ENCODE data around the gene TBXAS1. TPM values are rescaled to one million over a fixed set of nuclear protein-coding genes. Genes with fewer than 3 reads are reported as not detected.

Gene TBXAS1
- total RNA-seq, 4 donors from 2014 or later: 0.41 to 5.2 (median 3.3) TPM

- ATAC-seq (no peak), DNase-seq (no peak)
- intact Hi-C loops (cut with DNase I; ENCODE audit: low total_unique reads): no loop called here
- H3K4me3 ChIP-seq: no peak overlapping the region
- no peak overlapping the region for H3K27ac ChIP-seq
- TF ChIP-seq POLR2A (IDR thresholded peaks at IDR 0.05): no peak
- TF ChIP-seq CTCF (IDR thresholded peaks at IDR 0.05 in 4 of 5, conservative IDR thresholded peaks at IDR 0.05 in 1 of 5): no peak
- H3K9me3 ChIP-seq: no peaks in the 10 kb centered on the region
- in situ Hi-C loops (cut with MboI; ENCODE audit: low sequenced_read_pairs in 4 of 4): no loop called here
- no peaks in the 10 kb centered on the region for H3K27me3 ChIP-seq
- no peaks in the 10 kb centered on the region for H3K36me3 ChIP-seq
- H3K4me1 ChIP-seq: no peaks in the 10 kb centered on the region
Observed at GRCh38 chr7:139848274-139848673, 19.2 kb downstream of the TBXAS1 start.

- Histone ChIP-seq H3K9me3 (no peaks in the 10 kb centered on the region), H3K27me3 (no peaks in the 10 kb centered on the region), H3K27ac (no peak overlapping the region), H3K4me1 (peaks cover 0 to 7% of the 10 kb centered on the region in 2 donors), H3K4me3 (no peak overlapping the region), H3K36me3 (no peaks in the 10 kb centered on the region)
- in situ Hi-C loops (cut with MboI; ENCODE audit: low sequenced_read_pairs in 4 of 4): no loop called here
- intact Hi-C loops (cut with DNase I; ENCODE audit: low total_unique reads): no loop called here
- ATAC-seq: no peak
- no peak for DNase-seq
- TF ChIP-seq POLR2A (IDR thresholded peaks at IDR 0.05) (no peak), CTCF (IDR thresholded peaks at IDR 0.05 in 4 of 5, conservative IDR thresholded peaks at IDR 0.05 in 1 of 5) (no peak)
Observed at GRCh38 chr7:139850906-139851305, 21.8 kb downstream of the TBXAS1 start.

- Histone ChIP-seq H3K27me3 (no peaks in the 10 kb centered on the region), H3K9me3 (no peaks in the 10 kb centered on the region), H3K4me3 (no peak overlapping the region), H3K27ac (no peak overlapping the region), H3K4me1 (peaks cover 0 to 7% of the 10 kb centered on the region in 2 donors), H3K36me3 (no peaks in the 10 kb centered on the region)
- in situ Hi-C loops (cut with MboI; ENCODE audit: low sequenced_read_pairs in 4 of 4) (no loop called here), intact Hi-C loops (cut with DNase I; ENCODE audit: low total_unique reads) (no loop called here)
- DNase-seq (no peak), ATAC-seq (no peak)
- no peak for TF ChIP-seq POLR2A (IDR thresholded peaks at IDR 0.05)
- no peak for TF ChIP-seq CTCF (IDR thresholded peaks at IDR 0.05 in 4 of 5, conservative IDR thresholded peaks at IDR 0.05 in 1 of 5)
Observed at GRCh38 chr7:139851770-139852481, 22.9 kb downstream of the TBXAS1 start.

- ATAC-seq: no peak
- H3K4me1 ChIP-seq: peaks cover 0 to 7% of the 10 kb centered on the region in 2 donors
- TF ChIP-seq CTCF (IDR thresholded peaks at IDR 0.05 in 4 of 5, conservative IDR thresholded peaks at IDR 0.05 in 1 of 5) (no peak), POLR2A (IDR thresholded peaks at IDR 0.05) (no peak)
Observed at GRCh38 chr7:139852482-139852845, 23.4 kb downstream of the TBXAS1 start.

More at GRCh38 chr7:139852482-139852845, 23.4 kb downstream of the TBXAS1 start:
- no peak for DNase-seq
- no peaks in the 10 kb centered on the region for H3K9me3 ChIP-seq
- no peaks in the 10 kb centered on the region for H3K27me3 ChIP-seq
- H3K4me3 ChIP-seq: no peak overlapping the region
- H3K36me3 ChIP-seq: no peaks in the 10 kb centered on the region
- intact Hi-C loops (cut with DNase I; ENCODE audit: low total_unique reads): no loop called here
- in situ Hi-C loops (cut with MboI; ENCODE audit: low sequenced_read_pairs in 4 of 4): no loop called here
- H3K27ac ChIP-seq: no peak overlapping the region

Measured in gastrocnemius medialis (tissue), 4 donors.